ENCODE results near the gene NDEL1. TPM values are rescaled to one million over a fixed set of nuclear protein-coding genes. Genes with fewer than 3 reads are reported as not detected.

Gene NDEL1
- total and polyA plus RNA-seq, 9 of the 15 experiments (the other 6 are each of a cell fraction or from before 2014, with no cell fraction given), result 0.86 to 30.5 (median 22.7) TPM

- TF ChIP-seq IRF1 (CRISPR knock-in tag; IDR thresholded peaks at IDR 0.05; ENCODE audit: borderline replicate concordance) (no peak), SMARCA5 (IDR thresholded peaks at IDR 0.05) (no peak), KAT2B (IDR thresholded peaks at IDR 0.05; ENCODE audit: low read depth, low read length) (no peak), ZNF609 (CRISPR knock-in tag; IDR thresholded peaks at IDR 0.05; ENCODE audit: borderline replicate concordance) (no peak)
These were observed 22.4 kb downstream of the NDEL1 start (continued) for GRCh38 chr17:8458128-8458527.

GRCh38 chr17:8459107-8459506, 23.4 kb downstream of the NDEL1 start:
- 90% methylated on average over 4 of the region's 4 CpGs for WGBS (ENCODE audit: insufficient coverage, low coverage, missing lambda C conversion rate)
- Histone ChIP-seq H3K4me1 (replicated peaks in 1 of 2; ENCODE audit: control insufficient read depth in 2 of 2, insufficient read depth in 2 of 2, low read length in 2 of 2) (no peaks in the 10 kb centered on the region), H3K4me3 (no peak overlapping the region), H3K9me3 (replicated peaks; ENCODE audit: control insufficient read depth, insufficient read depth, low read depth, low read length) (no peaks in the 10 kb centered on the region), H3K36me3 (ENCODE audit: control insufficient read depth, insufficient read depth, low read length) (peaks cover 79% of the 10 kb centered on the region), H3K79me2 (ENCODE audit: control insufficient read depth, insufficient read depth, low read length) (no peaks in the 10 kb centered on the region), H3K9me1 (ENCODE audit: control insufficient read depth, insufficient read depth, low read length) (no peaks in the 10 kb centered on the region), H3K27me3 (ENCODE audit: control insufficient read depth in 2 of 2, insufficient read depth in 2 of 2, low read length in 2 of 2) (no peaks in the 10 kb centered on the region), H4K20me1 (replicated peaks; ENCODE audit: control insufficient read depth, insufficient read depth, low read length) (no peaks in the 10 kb centered on the region; the same call in none of the 2 replicates), H2AFZ (ENCODE audit: low read depth, low read length) (no peak overlapping the region), H3K9ac (ENCODE audit: insufficient read depth in 1 of 2, low read depth in 2 of 2, low read length in 2 of 2) (no peak overlapping the region), H3K4me2 (ENCODE audit: insufficient read depth, low read length) (no peak overlapping the region), H3K27ac (ENCODE audit: extremely low read depth, low read depth, low read length) (no peak overlapping the region)
- POLR2A ChIA-PET, result interaction anchor here (1.2 kb wide), 1 partner anchor 23 kb away, joined by 3 read pairs; no protein-coding TSS in a partner anchor
- no peak for ATAC-seq
- no TSS peak for BruUV-seq (replicated peaks)
- no peak for FAIRE-seq
- CTCF ChIA-PET (ENCODE audit: low intra/inter-chr PET ratio), result no interaction called here
- in situ Hi-C loops (cut with MboI), result no loop called here
- intact Hi-C loops (cut with micrococcal nuclease), result no loop called here
- no peak for DNase-seq (ENCODE audit: extremely low read depth in 1 of 4, low spot score in 3 of 4)
- TF ChIP-seq FIP1L1 (IDR thresholded peaks at IDR 0.05; ENCODE audit: low read depth, low read length, poor library complexity, severe bottlenecking), result no peak
- no peak for TF ChIP-seq ARID3B (CRISPR knock-in tag; IDR thresholded peaks at IDR 0.05; ENCODE audit: borderline replicate concordance)
- no peak for TF ChIP-seq COPS2 (conservative IDR thresholded peaks at IDR 0.05)
- TF ChIP-seq ZBTB7A (IDR thresholded peaks at IDR 0.05; ENCODE audit: borderline replicate concordance, control insufficient read depth, low read depth, low read length), result no peak
- TF ChIP-seq GTF2A2 (tag; IDR thresholded peaks at IDR 0.05), result no peak
- TF ChIP-seq NR4A1 (CRISPR knock-in tag; IDR thresholded peaks at IDR 0.05), result no peak
- no peak for TF ChIP-seq NR4A1 (tag; IDR thresholded peaks at IDR 0.05)
- TF ChIP-seq NR2F6 (CRISPR knock-in tag; IDR thresholded peaks at IDR 0.05), result no peak
- TF ChIP-seq ZFPM2 (CRISPR knock-in tag; IDR thresholded peaks at IDR 0.05), result no peak
- TF ChIP-seq RBM22 (IDR thresholded peaks at IDR 0.05; ENCODE audit: low read depth, low read length, poor library complexity, severe bottlenecking), result no peak
- no peak for TF ChIP-seq NFYB (IDR thresholded peaks at IDR 0.05; ENCODE audit: extremely low read depth, insufficient read length)
- TF ChIP-seq TRIM28 (IDR thresholded peaks at IDR 0.05), result no peak

Measured in K562 (cell line).